OCI-LY3 (cell line): ENCODE data around the gene HAP1.

Experiments
- EZH2phosphoT487 ChIP-seq: fragments of 200-600 bp; shearing (Covaris generic); IDR thresholded peaks from 2 replicates; pipeline ENCODE4 v1.6.1; 2018; ENCODE audit warnings: antibody characterized with exemption, mixed run types, low read depth
- TF ChIP-seq, protein P1 (sequence below): fragments of 200-600, 300-600 bp; sonication (generic); IDR thresholded peaks from 2 replicates; pipeline ENCODE4 v1.5.1; 2014; ENCODE audit warnings: antibody characterized with exemption, low read length, low read depth

DNA sequence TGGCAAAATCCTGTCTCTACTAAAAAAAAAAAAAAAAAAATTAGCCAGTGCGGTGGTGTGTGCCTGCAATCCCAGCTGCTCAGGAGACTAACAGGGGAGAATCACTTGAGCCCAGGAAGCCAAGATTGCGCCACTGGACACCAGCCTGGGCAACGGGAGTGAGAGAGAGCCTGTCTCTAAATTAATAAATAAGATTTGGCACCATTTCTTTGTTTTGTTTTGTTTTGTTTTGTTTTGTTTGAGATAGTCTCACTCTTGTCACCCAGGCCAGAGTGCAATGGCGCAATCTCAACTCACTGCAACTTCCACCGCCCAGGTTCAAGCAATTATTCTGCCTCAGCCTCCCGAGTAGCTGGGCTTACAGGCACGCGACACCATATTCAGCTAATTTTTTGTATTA lies 31.7 kb downstream of the HAP1 start:
- TF ChIP-seq, protein P1, sequence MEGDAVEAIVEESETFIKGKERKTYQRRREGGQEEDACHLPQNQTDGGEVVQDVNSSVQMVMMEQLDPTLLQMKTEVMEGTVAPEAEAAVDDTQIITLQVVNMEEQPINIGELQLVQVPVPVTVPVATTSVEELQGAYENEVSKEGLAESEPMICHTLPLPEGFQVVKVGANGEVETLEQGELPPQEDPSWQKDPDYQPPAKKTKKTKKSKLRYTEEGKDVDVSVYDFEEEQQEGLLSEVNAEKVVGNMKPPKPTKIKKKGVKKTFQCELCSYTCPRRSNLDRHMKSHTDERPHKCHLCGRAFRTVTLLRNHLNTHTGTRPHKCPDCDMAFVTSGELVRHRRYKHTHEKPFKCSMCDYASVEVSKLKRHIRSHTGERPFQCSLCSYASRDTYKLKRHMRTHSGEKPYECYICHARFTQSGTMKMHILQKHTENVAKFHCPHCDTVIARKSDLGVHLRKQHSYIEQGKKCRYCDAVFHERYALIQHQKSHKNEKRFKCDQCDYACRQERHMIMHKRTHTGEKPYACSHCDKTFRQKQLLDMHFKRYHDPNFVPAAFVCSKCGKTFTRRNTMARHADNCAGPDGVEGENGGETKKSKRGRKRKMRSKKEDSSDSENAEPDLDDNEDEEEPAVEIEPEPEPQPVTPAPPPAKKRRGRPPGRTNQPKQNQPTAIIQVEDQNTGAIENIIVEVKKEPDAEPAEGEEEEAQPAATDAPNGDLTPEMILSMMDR, result no peak
- TF ChIP-seq EZH2phosphoT487, result no peak
